Measurements from ENCODE around the gene KIFBP. TPM values are rescaled to one million over a fixed set of nuclear protein-coding genes. Genes with fewer than 3 reads are reported as not detected.

KIFBP gene
- total RNA-seq, 2 donors from 2014 or later: 15.8 to 16.9 TPM

DNA sequence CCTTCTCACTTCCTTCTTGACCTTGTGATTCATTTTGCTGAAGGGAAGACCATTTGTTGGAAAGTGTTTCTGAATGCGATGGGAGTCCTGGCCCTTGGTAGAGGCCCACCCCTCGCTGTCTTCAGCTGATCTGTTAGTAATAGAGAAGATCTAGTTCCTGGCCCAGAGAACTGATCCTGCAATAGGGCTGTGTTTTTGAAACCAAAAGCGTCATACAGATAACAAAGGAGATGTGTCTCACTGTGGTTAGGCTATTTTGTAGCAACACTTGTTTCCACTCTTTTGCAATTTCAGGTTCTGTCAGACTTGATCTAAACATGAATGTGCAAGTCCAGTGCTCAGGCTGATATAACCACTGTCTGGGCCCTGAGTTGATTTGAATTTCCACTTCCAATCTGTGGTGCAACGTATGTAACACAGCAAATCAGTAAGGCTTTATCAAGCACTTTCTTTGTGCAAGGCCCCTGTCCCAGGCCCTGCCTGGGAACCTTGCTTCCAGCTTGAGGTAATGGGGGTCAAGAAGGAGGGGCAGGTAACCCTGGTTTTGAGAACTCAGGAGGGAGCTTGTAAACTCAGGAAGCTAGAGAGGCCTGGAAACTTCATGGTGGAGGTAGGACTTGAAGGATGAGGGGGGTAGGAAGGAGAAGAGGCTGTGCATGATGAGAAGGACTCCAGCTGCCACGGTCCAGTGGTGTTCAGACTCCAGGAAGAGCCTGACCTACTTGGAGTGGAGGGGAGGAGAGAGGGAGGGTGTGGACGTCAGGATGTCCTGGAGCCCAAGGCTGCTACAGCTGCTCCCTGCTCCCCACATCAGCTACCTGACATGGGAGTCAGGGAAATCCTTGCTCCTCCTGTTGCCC is 57.1 kb downstream of the KIFBP start:
- DNase-seq: peak in 1 of 4 donors; percentile 45
- no peak for TF ChIP-seq POLR2A (IDR thresholded peaks at IDR 0.05)
- TF ChIP-seq, protein P1, sequence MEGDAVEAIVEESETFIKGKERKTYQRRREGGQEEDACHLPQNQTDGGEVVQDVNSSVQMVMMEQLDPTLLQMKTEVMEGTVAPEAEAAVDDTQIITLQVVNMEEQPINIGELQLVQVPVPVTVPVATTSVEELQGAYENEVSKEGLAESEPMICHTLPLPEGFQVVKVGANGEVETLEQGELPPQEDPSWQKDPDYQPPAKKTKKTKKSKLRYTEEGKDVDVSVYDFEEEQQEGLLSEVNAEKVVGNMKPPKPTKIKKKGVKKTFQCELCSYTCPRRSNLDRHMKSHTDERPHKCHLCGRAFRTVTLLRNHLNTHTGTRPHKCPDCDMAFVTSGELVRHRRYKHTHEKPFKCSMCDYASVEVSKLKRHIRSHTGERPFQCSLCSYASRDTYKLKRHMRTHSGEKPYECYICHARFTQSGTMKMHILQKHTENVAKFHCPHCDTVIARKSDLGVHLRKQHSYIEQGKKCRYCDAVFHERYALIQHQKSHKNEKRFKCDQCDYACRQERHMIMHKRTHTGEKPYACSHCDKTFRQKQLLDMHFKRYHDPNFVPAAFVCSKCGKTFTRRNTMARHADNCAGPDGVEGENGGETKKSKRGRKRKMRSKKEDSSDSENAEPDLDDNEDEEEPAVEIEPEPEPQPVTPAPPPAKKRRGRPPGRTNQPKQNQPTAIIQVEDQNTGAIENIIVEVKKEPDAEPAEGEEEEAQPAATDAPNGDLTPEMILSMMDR (IDR thresholded peaks at IDR 0.05): no peak
- intact Hi-C loops (cut with DNase I): no loop called here
- Histone ChIP-seq H3K36me3 (replicated peaks in 1 of 2; ENCODE audit: insufficient read depth in 1 of 2, low read depth in 2 of 2) (no peaks in the 10 kb centered on the region), H3K27me3 (no peaks in the 10 kb centered on the region), H3K4me3 (no peak overlapping the region), H3K4me1 (no peaks in the 10 kb centered on the region), H3K9me3 (no peaks in the 10 kb centered on the region), H3K27ac (peak overlapping the region in 2 of 4 donors; percentile 50 to 72)
- no peak for ATAC-seq
- WGBS, 2 donors: 64 to 66% methylated on average over 6 of the region's 6 CpGs

DNA sequence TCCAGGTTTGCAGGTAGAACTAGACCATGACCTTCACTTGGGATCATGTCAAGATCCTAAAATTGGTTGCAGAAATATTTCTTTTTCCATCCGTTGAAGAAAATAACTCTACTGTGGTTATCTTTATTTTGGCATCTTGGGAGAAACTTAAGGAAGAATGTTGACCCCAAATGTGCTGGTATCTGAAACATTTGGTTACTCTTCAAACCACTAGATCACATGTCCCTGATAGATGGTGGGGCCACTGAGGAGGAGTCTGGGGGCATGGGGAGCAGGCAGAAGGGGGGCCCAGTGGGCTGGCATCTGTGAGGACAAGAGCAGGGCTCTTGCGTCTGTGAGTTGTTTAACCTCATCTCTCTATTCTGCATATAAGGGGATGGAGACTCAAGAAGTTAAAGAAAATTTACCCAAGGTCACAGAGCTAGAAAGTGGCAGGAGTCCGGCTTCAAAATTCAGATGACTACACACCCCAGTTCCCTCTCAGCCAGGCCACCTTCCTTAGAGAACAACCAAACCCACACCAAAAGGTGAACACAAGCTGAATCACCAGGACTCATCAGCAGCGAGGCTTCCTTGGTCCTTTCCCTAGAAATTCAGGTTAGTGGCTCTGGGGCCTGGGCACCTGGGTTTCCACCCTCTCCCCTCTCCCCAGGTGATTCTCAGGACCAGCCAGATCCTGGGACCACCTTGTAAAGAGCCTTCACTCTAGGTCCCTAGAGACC is 58.7 kb downstream of the KIFBP start:
- H3K4me1 ChIP-seq: no peaks in the 10 kb centered on the region
- H3K27me3 ChIP-seq: no peaks in the 10 kb centered on the region
- no peak for DNase-seq
- H3K4me3 ChIP-seq: no peak overlapping the region
- intact Hi-C loops (cut with DNase I): no loop called here
- TF ChIP-seq, protein P1 (IDR thresholded peaks at IDR 0.05): no peak
- TF ChIP-seq POLR2A (IDR thresholded peaks at IDR 0.05): no peak
- no peak for ATAC-seq
- H3K36me3 ChIP-seq (replicated peaks in 1 of 2; ENCODE audit: insufficient read depth in 1 of 2, low read depth in 2 of 2): no peaks in the 10 kb centered on the region
- 61 to 66% methylated on average over 4 of the region's 4 CpGs for WGBS, 2 donors
- H3K9me3 ChIP-seq: no peaks in the 10 kb centered on the region
- peak overlapping the region in 1 of 4 donors; percentile 71 for H3K27ac ChIP-seq

DNA sequence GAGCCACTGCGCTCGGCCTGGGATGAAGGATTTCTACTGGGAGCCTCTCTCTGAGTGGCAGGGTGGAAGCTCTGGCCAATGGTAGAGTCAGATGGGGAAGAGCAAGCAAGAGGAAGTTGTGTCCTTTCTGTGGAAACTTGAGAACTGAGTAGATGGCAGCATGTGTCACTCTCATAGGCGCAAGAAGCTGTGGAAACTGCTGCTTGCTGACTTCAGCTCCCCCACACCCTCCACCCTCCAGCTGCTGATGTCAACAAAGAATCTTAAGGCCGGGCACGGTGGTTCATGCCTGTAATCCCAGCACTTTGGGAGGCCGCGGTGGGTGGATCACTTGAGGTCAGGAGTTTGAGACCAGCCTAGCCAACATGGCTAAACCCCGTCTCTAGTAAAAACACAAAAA is 59.5 kb downstream of the KIFBP start:
- ATAC-seq: no peak

DNA sequence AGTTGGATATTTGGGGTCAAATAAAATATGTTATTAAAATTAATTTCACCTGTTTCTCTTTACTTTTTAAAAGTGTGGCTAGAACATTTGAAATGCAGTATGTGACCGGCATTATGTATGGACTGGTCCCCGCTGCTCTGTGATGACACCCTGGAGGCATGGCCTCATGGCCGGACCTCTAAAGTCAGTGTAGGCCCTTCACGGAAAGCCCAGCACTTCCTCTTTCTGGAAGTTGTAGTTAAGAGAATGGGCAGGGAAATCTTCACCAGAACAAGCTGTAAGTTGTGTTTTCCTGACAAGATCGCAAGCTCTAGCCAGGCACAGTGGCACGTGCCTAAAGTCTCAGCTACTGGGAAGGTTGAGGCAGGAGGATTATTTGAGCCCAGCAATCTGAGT is 61.0 kb downstream of the KIFBP start:
- Histone ChIP-seq H3K27ac (peak overlapping the region in 1 of 4 donors; percentile 71), H3K4me1 (no peaks in the 10 kb centered on the region), H3K27me3 (no peaks in the 10 kb centered on the region), H3K4me3 (no peak overlapping the region), H3K36me3 (replicated peaks in 1 of 2; ENCODE audit: insufficient read depth in 1 of 2, low read depth in 2 of 2) (no peaks in the 10 kb centered on the region), H3K9me3 (no peaks in the 10 kb centered on the region)
- 67 to 79% methylated on average over 6 of the region's 6 CpGs for WGBS, 2 donors
- no peak for TF ChIP-seq POLR2A (IDR thresholded peaks at IDR 0.05)
- TF ChIP-seq, protein P1 (IDR thresholded peaks at IDR 0.05): no peak
- ATAC-seq: no peak
- intact Hi-C loops (cut with DNase I): no loop called here
- peak in 1 of 4 donors; percentile 62 for DNase-seq

More for the DNA sequence above, 59.5 kb downstream of the KIFBP start:
- 49 to 54% methylated on average over 8 of the region's 8 CpGs for WGBS, 2 donors
- Histone ChIP-seq H3K9me3 (no peaks in the 10 kb centered on the region), H3K36me3 (replicated peaks in 1 of 2; ENCODE audit: insufficient read depth in 1 of 2, low read depth in 2 of 2) (no peaks in the 10 kb centered on the region), H3K27me3 (no peaks in the 10 kb centered on the region), H3K27ac (peak overlapping the region in 1 of 4 donors; percentile 71), H3K4me1 (no peaks in the 10 kb centered on the region), H3K4me3 (no peak overlapping the region)
- intact Hi-C loops (cut with DNase I): no loop called here
- TF ChIP-seq, protein P1 (IDR thresholded peaks at IDR 0.05): no peak
- TF ChIP-seq POLR2A (IDR thresholded peaks at IDR 0.05): peak in 1 of 3 donors; percentile 43
- peak in 1 of 4 donors; percentile 77 for DNase-seq

Data from body of pancreas (tissue), 4 donors.